IMR-90 (cell line): ENCODE results near the gene OR1F1. TPM values are rescaled to one million over a fixed set of nuclear protein-coding genes. Genes with fewer than 3 reads are reported as not detected.

ENCODE experiments used
- ATAC-seq: fragments of 200-7000 bp; cut with Tn5 transposase; 2 replicates; pipeline ENCODE4 v1.9.1; 2020; ENCODE audit warnings: low read depth, mild to moderate bottlenecking, moderate library complexity
- BruUV-seq: library from RNA; stranded (reverse); fragments of 400-500 nt; replicated peaks from 2 replicates; lab custom pipeline; 2021; lab: Mats Ljungman, UMichigan
- CTCF ChIA-PET: fragments of 300-600 bp; formaldehyde crosslinking; extraction: SDS; loops from one replicate; lab custom pipeline; 2021; ENCODE audit warnings: antibody characterized with exemption; lab: Yijun Ruan, JAX
- POLR2A ChIA-PET: fragments of 300-600 bp; sonication (Branson Sonifier 250); formaldehyde crosslinking; loops from one replicate; lab custom pipeline; 2022; ENCODE audit warnings: antibody characterized with exemption; ENCODE audit not compliant: unreplicated experiment; lab: Charles Lee
- DNase-seq: peaks from one replicate; pipeline ENCODE4 v3.0.0; 2013
- H2AFZ ChIP-seq: replicated peaks from 2 replicates; pipeline ENCODE3; 2013; ENCODE audit warnings: low read length, mild to moderate bottlenecking; ENCODE audit not compliant: poor library complexity
- H2AK5ac ChIP-seq: 2 replicates; pipeline ENCODE4 v1.6.1; 2013; ENCODE audit warnings: low read depth, low read length, inconsistent platforms
- H2AK9ac ChIP-seq: replicated peaks from 2 replicates; pipeline ENCODE3; 2013; ENCODE audit warnings: mild to moderate bottlenecking, low read depth, low read length, moderate library complexity; ENCODE audit not compliant: poor library complexity
- H2BK120ac ChIP-seq: 2 replicates; pipeline ENCODE4 v1.6.1; 2013; ENCODE audit warnings: low read depth, low read length, inconsistent platforms
- H2BK15ac ChIP-seq: 3 replicates; pipeline ENCODE4 v1.6.1; 2013; ENCODE audit warnings: low read depth, low read length, inconsistent platforms
- H2BK20ac ChIP-seq: 2 replicates; pipeline ENCODE4 v1.6.1; 2013; ENCODE audit warnings: low read depth, mild to moderate bottlenecking, inconsistent platforms, low read length, moderate library complexity
- H2BK5ac ChIP-seq: 2 replicates; pipeline ENCODE4 v1.6.1; 2013; ENCODE audit warnings: mild to moderate bottlenecking, low read depth, low read length, inconsistent platforms; ENCODE audit not compliant: poor library complexity, severe bottlenecking
- H3K14ac ChIP-seq: replicated peaks from 2 replicates; pipeline ENCODE4 v1.6.1; 2013; ENCODE audit warnings: low read depth, low read length, inconsistent platforms
- H3K18ac ChIP-seq: 2 replicates; pipeline ENCODE4 v1.6.1; 2013; ENCODE audit warnings: low read depth, low read length, control low read depth
- H3K23ac ChIP-seq: 2 replicates; pipeline ENCODE4 v1.6.1; 2013; ENCODE audit warnings: low read depth, low read length, inconsistent platforms
- H3K27ac ChIP-seq: 2 replicates; pipeline ENCODE4 v1.5.1; 2013; ENCODE audit warnings: mild to moderate bottlenecking, control low read depth, low read length; ENCODE audit not compliant: insufficient read depth
- H3K27me3 ChIP-seq: 2 replicates; pipeline ENCODE4 v1.6.1; 2013; ENCODE audit warnings: low read length; ENCODE audit not compliant: control insufficient read depth, insufficient read depth
- H3K36me3 ChIP-seq: 2 replicates; pipeline ENCODE4 v1.6.1; 2013; ENCODE audit warnings: low read length, mixed read lengths; ENCODE audit not compliant: control insufficient read depth, insufficient read depth
- H3K4ac ChIP-seq: 2 replicates; pipeline ENCODE4 v1.6.1; 2013; ENCODE audit warnings: low read depth, low read length, inconsistent platforms
- H3K4me1 ChIP-seq: 2 replicates; pipeline ENCODE4 v1.6.1; 2013; ENCODE audit warnings: low read length, mixed read lengths; ENCODE audit not compliant: control insufficient read depth, insufficient read depth
- H3K4me2 ChIP-seq: 2 replicates; pipeline ENCODE4 v1.6.1; 2013; ENCODE audit warnings: low read depth, mild to moderate bottlenecking, control low read depth, low read length, moderate library complexity
- H3K4me3 ChIP-seq: 2 replicates; pipeline ENCODE4 v1.5.1; 2013; ENCODE audit warnings: low read depth, mild to moderate bottlenecking, control low read depth, low read length, moderate library complexity; ENCODE audit not compliant: insufficient read depth
- H3K56ac ChIP-seq: 2 replicates; pipeline ENCODE4 v1.6.1; 2013; ENCODE audit warnings: low read length, inconsistent platforms; ENCODE audit not compliant: insufficient read depth; ENCODE audit errors: extremely low read depth
- H3K79me1 ChIP-seq, 2 experiments: 2 replicates each; pipeline ENCODE4 v1.6.1; 2013; ENCODE audit warnings: low read length in 2 of 2, inconsistent platforms in 1 of 2, low read depth in 1 of 2
- H3K9ac ChIP-seq: 2 replicates; pipeline ENCODE4 v1.6.1; 2013; ENCODE audit warnings: low read depth, low read length, control low read depth
- H3K9me1 ChIP-seq: 2 replicates; pipeline ENCODE4 v1.6.1; 2013; ENCODE audit warnings: low read length, inconsistent platforms; ENCODE audit not compliant: insufficient read depth
- H3K9me3 ChIP-seq: 2 replicates; pipeline ENCODE4 v1.6.1; 2013; ENCODE audit warnings: low read length; ENCODE audit not compliant: control insufficient read depth, insufficient read depth
- H4K20me1 ChIP-seq: 2 replicates; pipeline ENCODE4 v1.6.1; 2013; ENCODE audit warnings: low read length, inconsistent platforms; ENCODE audit not compliant: insufficient read depth
- H4K5ac ChIP-seq: 2 replicates; pipeline ENCODE4 v1.6.1; 2013; ENCODE audit warnings: mild to moderate bottlenecking, low read depth, low read length, control low read depth
- H4K8ac ChIP-seq, 2 experiments: 2 replicates each; pipeline ENCODE4 v1.6.1; 2013; ENCODE audit warnings: low read depth in 2 of 2, low read length in 2 of 2, control low read depth in 1 of 2, inconsistent platforms in 1 of 2
- H4K91ac ChIP-seq: 2 replicates; pipeline ENCODE4 v1.6.1; 2013; ENCODE audit warnings: low read depth, low read length, inconsistent platforms; ENCODE audit not compliant: insufficient read depth
- BHLHE40 ChIP-seq: fragments of 150-350 bp; IDR thresholded peaks from 2 replicates; pipeline ENCODE4 v1.6.1; 2016; ENCODE audit warnings: mild to moderate bottlenecking, low read depth, low read length
- CTCF ChIP-seq: conservative IDR thresholded peaks from 2 replicates; pipeline ENCODE4 v1.5.1; 2012; ENCODE audit warnings: mild to moderate bottlenecking, low read depth, low read length, improper control_type of control experiment
- MAFK ChIP-seq: IDR thresholded peaks from 2 replicates; pipeline ENCODE4 v1.6.1; 2012; ENCODE audit warnings: low read depth, low read length, improper control_type of control experiment
- RFX5 ChIP-seq: IDR thresholded peaks from 2 replicates; pipeline ENCODE4 v1.8.0; 2012; ENCODE audit warnings: low read depth, mild to moderate bottlenecking, low read length, moderate library complexity
- USF2 ChIP-seq: fragments of 150-350 bp; IDR thresholded peaks from 2 replicates; pipeline ENCODE4 v1.6.1; 2017; ENCODE audit warnings: mild to moderate bottlenecking, antibody characterized with exemption, low read length, low read depth
- WGBS, 2 experiments: methylation state at CpG; one replicate each; pipeline versions ENCODE4 v1.1.5 to v1.1.7; 2013; ENCODE audit warnings: missing lambda C conversion rate in 2 of 2; ENCODE audit not compliant: insufficient read length in 1 of 2; ENCODE audit errors: extremely low coverage in 2 of 2; 5-methylcytosine and 5-hydroxymethylcytosine counted together
- dilution Hi-C: fragments of 300-500 bp; cut with HindIII; formaldehyde crosslinking; loops from one replicate; pipeline ENCODE4 v1.14.3; 2018; ENCODE audit warnings: low sequenced_read_pairs; ENCODE audit not compliant: unreplicated experiment
- in situ Hi-C: fragments of 300-500 bp; cut with MboI; formaldehyde crosslinking; loops from 3 replicates; pipeline ENCODE4 v1.14.3; 2019; ENCODE audit warnings: low sequenced_read_pairs, inconsistent platforms, mixed read lengths
- intact Hi-C: fragments of 100-400 bp; cut with micrococcal nuclease; formaldehyde crosslinking; loops from 2 replicates; pipeline ENCODE4 v1.10.0; 2022
- polyA plus RNA-seq, 3 experiments: library from polyadenylated mRNA; depleted of rRNA; stranded (reverse); fragments of >200 nt; gene quantifications; 2 replicates each; pipeline ENCODE4 v1.2.3, GENCODE V29; 2012; ENCODE audit warnings: low replicate concordance in 1 of 3
- total RNA-seq: library from RNA; depleted of rRNA; stranded (reverse); fragments of >200 nt; gene quantifications from 2 replicates; pipeline ENCODE4 v1.2.3, GENCODE V29; 2012

OR1F1 gene
- total and polyA plus RNA-seq, 2 of the 4 experiments (the other 2 are of a cell fraction) = 0.12 TPM; not detected in 1

- dilution Hi-C loops (no loop called here), intact Hi-C loops (no loop called here), in situ Hi-C loops (no loop called here)
- no peak for ATAC-seq
- H3K4me3 ChIP-seq = no peak overlapping the region
- TF ChIP-seq MAFK (no peak), RFX5 (no peak), BHLHE40 (no peak), USF2 (no peak), CTCF (no peak)
- no peak overlapping the region for H2BK120ac ChIP-seq
- H2AK9ac ChIP-seq = peak overlapping the region; percentile 55
- H3K27me3 ChIP-seq = no peaks in the 10 kb centered on the region
- H3K56ac ChIP-seq = no peak overlapping the region
- peaks cover 9 to 11% of the 10 kb centered on the region in 2 experiments; a peak in 3 of 4 replicates for H3K79me1 ChIP-seq
- no peak overlapping the region for H2BK5ac ChIP-seq
- no peak overlapping the region for H2AK5ac ChIP-seq
- H3K9me1 ChIP-seq = 0 out of 2 replicates have a peak, but pooled peaks cover 3% of the 10 kb centered on the region
- H3K9me3 ChIP-seq = no peaks in the 10 kb centered on the region
- peaks cover 3% of the 10 kb centered on the region for H3K4me1 ChIP-seq
- H3K23ac ChIP-seq = no peak overlapping the region
- no peak overlapping the region for H2BK20ac ChIP-seq
- no peak overlapping the region for H2AFZ ChIP-seq
- ChIA-PET POLR2A (no interaction called here), CTCF (no interaction called here)
- H4K8ac ChIP-seq = no peak overlapping the region
- no peak overlapping the region for H3K14ac ChIP-seq
- H3K36me3 ChIP-seq = peaks cover 19% of the 10 kb centered on the region
- H2BK15ac ChIP-seq = no peak overlapping the region
- no peaks in the 10 kb centered on the region for H4K20me1 ChIP-seq
- no peak overlapping the region for H3K18ac ChIP-seq
- no peak overlapping the region for H4K91ac ChIP-seq
- no peak overlapping the region for H3K4me2 ChIP-seq
- no peak overlapping the region for H3K4ac ChIP-seq
- no peak for DNase-seq
- H4K5ac ChIP-seq = no peak overlapping the region
- WGBS, 2 experiments = 90% methylated on average over 14 of the region's 23 CpGs; no CpG with 5 or more reads in 1 of the 2 experiments
- no TSS peak for BruUV-seq
- no peak overlapping the region for H3K27ac ChIP-seq
- H3K9ac ChIP-seq = no peak overlapping the region
Measured at GRCh38 chr16:3141781-3142311, 46.2 kb upstream of the OR1F1 start.
